OCI-LY3 (cell line): ENCODE measurements around the gene ST8SIA2.

Source experiments
- EZH2phosphoT487 ChIP-seq: fragments of 200-600 bp; shearing (Covaris generic); IDR thresholded peaks from 2 replicates; pipeline ENCODE4 v1.6.1; 2018; ENCODE audit warnings: antibody characterized with exemption, mixed run types, low read depth
- TF ChIP-seq, protein P1 (sequence below): fragments of 200-600, 300-600 bp; sonication (generic); IDR thresholded peaks from 2 replicates; pipeline ENCODE4 v1.5.1; 2014; ENCODE audit warnings: antibody characterized with exemption, low read length, low read depth

GRCh38 chr15:92448370-92448769 is 54.7 kb downstream of the ST8SIA2 start:
- TF ChIP-seq, protein P1, sequence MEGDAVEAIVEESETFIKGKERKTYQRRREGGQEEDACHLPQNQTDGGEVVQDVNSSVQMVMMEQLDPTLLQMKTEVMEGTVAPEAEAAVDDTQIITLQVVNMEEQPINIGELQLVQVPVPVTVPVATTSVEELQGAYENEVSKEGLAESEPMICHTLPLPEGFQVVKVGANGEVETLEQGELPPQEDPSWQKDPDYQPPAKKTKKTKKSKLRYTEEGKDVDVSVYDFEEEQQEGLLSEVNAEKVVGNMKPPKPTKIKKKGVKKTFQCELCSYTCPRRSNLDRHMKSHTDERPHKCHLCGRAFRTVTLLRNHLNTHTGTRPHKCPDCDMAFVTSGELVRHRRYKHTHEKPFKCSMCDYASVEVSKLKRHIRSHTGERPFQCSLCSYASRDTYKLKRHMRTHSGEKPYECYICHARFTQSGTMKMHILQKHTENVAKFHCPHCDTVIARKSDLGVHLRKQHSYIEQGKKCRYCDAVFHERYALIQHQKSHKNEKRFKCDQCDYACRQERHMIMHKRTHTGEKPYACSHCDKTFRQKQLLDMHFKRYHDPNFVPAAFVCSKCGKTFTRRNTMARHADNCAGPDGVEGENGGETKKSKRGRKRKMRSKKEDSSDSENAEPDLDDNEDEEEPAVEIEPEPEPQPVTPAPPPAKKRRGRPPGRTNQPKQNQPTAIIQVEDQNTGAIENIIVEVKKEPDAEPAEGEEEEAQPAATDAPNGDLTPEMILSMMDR = no peak
- no peak for TF ChIP-seq EZH2phosphoT487
